Ovary (tissue), 9 donors: ENCODE data around the gene CDK3. TPM values are rescaled to one million over a fixed set of nuclear protein-coding genes. Genes with fewer than 3 reads are reported as not detected.

Experiments
- DNase-seq, 5 donors: peaks; one replicate each; pipeline ENCODE4 v3.0.0-alpha.2; 2019 to 2020
- H3K27ac ChIP-seq, 2 donors: fragments of 200-600 bp; one replicate each; pipeline versions ENCODE4 v1.5.1 to v1.8.0; 2019 to 2022
- H3K27me3 ChIP-seq: fragments of 200-600 bp; one replicate; pipeline ENCODE4 v1.8.0; 2022
- H3K36me3 ChIP-seq: fragments of 200-600 bp; sonication (generic); one replicate; pipeline ENCODE4 v1.5.1; 2019
- H3K4me1 ChIP-seq: one replicate; pipeline ENCODE4 v1.8.1; 2013; ENCODE audit warnings: mild to moderate bottlenecking, moderate library complexity; ENCODE audit not compliant: insufficient read depth
- H3K4me3 ChIP-seq: fragments of 200-600 bp; sonication (generic); one replicate; pipeline ENCODE4 v1.5.1; 2017
- H3K9me3 ChIP-seq, 2 donors: fragments of 200-600 bp in 1 of 2; sonication (generic) in 1 of 2; one replicate each; pipeline versions ENCODE4 v1.5.1 to v1.8.1; 2013 to 2019; ENCODE audit warnings: mild to moderate bottlenecking in 1 of 2, moderate library complexity in 1 of 2
- CTCF ChIP-seq, 3 donors: fragments of 450-650 bp in 2 of 3; fragments of 200-600 bp in 1 of 3; IDR thresholded peaks; one replicate each; pipeline versions ENCODE4 v1.5.1 to v1.8.0; 2016 to 2022; ENCODE audit warnings: antibody characterized with exemption in 3 of 3, mild to moderate bottlenecking in 1 of 3
- EP300 ChIP-seq: sonication (generic); formaldehyde crosslinking; IDR thresholded peaks from one replicate; pipeline ENCODE4 v1.6.1; 2017; ENCODE audit warnings: antibody characterized with exemption
- POLR2A ChIP-seq: fragments of 450-650 bp; IDR thresholded peaks from one replicate; pipeline ENCODE4 v1.6.1; 2017; ENCODE audit warnings: antibody characterized with exemption, mild to moderate bottlenecking, moderate library complexity
- WGBS, 3 donors: extraction: QIAGEN DNeasy Blood & Tissue Kit in 1 of 3; methylation state at CpG; one replicate each; pipeline versions ENCODE4 v1.1.5 to v1.1.7; 2013 to 2017; 5-methylcytosine and 5-hydroxymethylcytosine counted together
- intact Hi-C, 4 donors: fragments of 100-400 bp; cut with DNase I; formaldehyde crosslinking; loops; one replicate each; pipeline versions ENCODE4 v1.11.0 to v1.15.1; 2022 to 2023
- polyA plus RNA-seq, 2 donors: library from polyadenylated mRNA; stranded (reverse); fragments of 200-250 nt in 1 of 2; fragments of 350-450 nt in 1 of 2; fragmentation: Illumina TruSeq in 1 of 2; extraction: RNeasy Lipid Tissue Mini Kit (QIAGEN cat#74804) in 1 of 2; gene quantifications; one replicate each; pipeline ENCODE4 v1.2.3, GENCODE V29; 2013 to 2014
- total RNA-seq, 7 donors: library from RNA; depleted of rRNA in 2 of 7; stranded (reverse); fragments of >200 nt in 2 of 7; fragmentation: NEBNext Ultra II Directional in 3 of 7; extraction: Animal tissue kit (Norgen Biotek cat#: 25700) in 3 of 7; gene quantifications; one replicate each; pipeline versions ENCODE4 v1.1.0 to v1.2.4, GENCODE V29; 2016 to 2023
- donor health status: DM: no; HTN: no; CAD: no; lungs with moderate emphysema.
- donor health status: DM: no; HTN: no; CAD: no.
- donor health status: Bipolar disorder and iron deficiency.
- donor health status: DM: yes; HTN: yes; CAD: no.
- donor health status: DM: no; HTN: no; CAD: no.
- donor health status: DM: yes; HTN: yes; CAD: no.

Gene CDK3
- total and polyA plus RNA-seq, 9 donors = 1.3 to 10.8 (median 5.5) TPM

- Histone ChIP-seq H3K27me3 (no peaks in the 10 kb centered on the region), H3K27ac (no peak overlapping the region), H3K4me3 (no peak overlapping the region), H3K36me3 (no peaks in the 10 kb centered on the region), H3K9me3 (no peaks in the 10 kb centered on the region), H3K4me1 (no peaks in the 10 kb centered on the region)
- DNase-seq = no peak
- WGBS, 3 donors = 88 to 92% (median 91%) methylated on average over 6 of the region's 6 CpGs
- intact Hi-C loops = loop anchor here in 1 of 4 donors (10.0 kb wide), 1 partner anchor 255 kb away; no protein-coding TSS in a partner anchor
- TF ChIP-seq CTCF (IDR thresholded peaks at IDR 0.05) (no peak), POLR2A (no peak)
Observed at GRCh38 chr17:76019833-76020467, 19.3 kb downstream of the CDK3 start.

GRCh38 chr17:76022285-76022684 is 21.6 kb downstream of the CDK3 start:
- Histone ChIP-seq H3K9me3 (no peaks in the 10 kb centered on the region), H3K4me1 (no peaks in the 10 kb centered on the region), H3K27ac (no peak overlapping the region), H3K36me3 (no peaks in the 10 kb centered on the region), H3K4me3 (no peak overlapping the region), H3K27me3 (no peaks in the 10 kb centered on the region)
- 80 to 86% (median 82%) methylated on average over 16 to 24 of the region's 24 CpGs for WGBS, 3 donors
- DNase-seq = no peak
- TF ChIP-seq CTCF (IDR thresholded peaks at IDR 0.05) (no peak), EP300 (no peak), POLR2A (no peak)
- intact Hi-C loops = no loop called here

- Histone ChIP-seq H3K4me1 (no peaks in the 10 kb centered on the region), H3K27me3 (no peaks in the 10 kb centered on the region), H3K4me3 (no peak overlapping the region), H3K36me3 (no peaks in the 10 kb centered on the region), H3K9me3 (no peaks in the 10 kb centered on the region), H3K27ac (no peak overlapping the region)
- 84 to 88% (median 87%) methylated on average over 25 to 28 of the region's 28 CpGs for WGBS, 3 donors
- DNase-seq = no peak
- TF ChIP-seq POLR2A (no peak), EP300 (no peak), CTCF (IDR thresholded peaks at IDR 0.05) (no peak)
- intact Hi-C loops = no loop called here
Observed at GRCh38 chr17:76022973-76023899, 22.6 kb downstream of the CDK3 start.

- Histone ChIP-seq H3K4me1 (no peaks in the 10 kb centered on the region), H3K27ac (no peak overlapping the region), H3K36me3 (no peaks in the 10 kb centered on the region), H3K27me3 (no peaks in the 10 kb centered on the region), H3K9me3 (no peaks in the 10 kb centered on the region), H3K4me3 (no peak overlapping the region)
- WGBS, 3 donors = 91 to 94% (median 92%) methylated on average over 9 of the region's 9 CpGs
- no peak for TF ChIP-seq CTCF (IDR thresholded peaks at IDR 0.05)
- TF ChIP-seq EP300 = no peak
- no peak for TF ChIP-seq POLR2A
- no peak for DNase-seq
- intact Hi-C loops = no loop called here
Observed at GRCh38 chr17:76023900-76024237, 23.2 kb downstream of the CDK3 start.
